ENCODE data around the gene TFIP11.

DNA sequence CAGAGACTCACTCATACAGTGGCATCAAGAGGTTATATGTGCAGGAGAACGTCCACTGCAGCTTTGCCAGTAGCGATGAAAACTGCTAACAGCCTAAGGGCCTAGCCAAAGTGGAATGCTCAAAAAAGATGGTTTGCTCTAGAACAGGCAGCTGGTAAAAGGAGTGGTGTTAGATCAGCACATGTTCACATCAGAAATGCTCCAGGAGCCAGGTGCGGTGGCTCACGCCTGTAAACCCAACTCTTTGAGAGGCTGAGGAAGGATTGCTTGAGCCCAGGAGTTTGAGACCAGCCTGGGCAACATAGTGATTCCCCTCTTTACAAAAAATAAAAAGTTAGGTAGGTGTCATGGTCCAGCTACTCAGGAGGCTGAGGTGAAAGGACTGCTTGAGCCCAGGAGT lies 10.3 kb upstream of the TFIP11 start:
- TF ChIP-seq POLR2A (IDR thresholded peaks at IDR 0.05) = no peak
- TF ChIP-seq, protein P1, sequence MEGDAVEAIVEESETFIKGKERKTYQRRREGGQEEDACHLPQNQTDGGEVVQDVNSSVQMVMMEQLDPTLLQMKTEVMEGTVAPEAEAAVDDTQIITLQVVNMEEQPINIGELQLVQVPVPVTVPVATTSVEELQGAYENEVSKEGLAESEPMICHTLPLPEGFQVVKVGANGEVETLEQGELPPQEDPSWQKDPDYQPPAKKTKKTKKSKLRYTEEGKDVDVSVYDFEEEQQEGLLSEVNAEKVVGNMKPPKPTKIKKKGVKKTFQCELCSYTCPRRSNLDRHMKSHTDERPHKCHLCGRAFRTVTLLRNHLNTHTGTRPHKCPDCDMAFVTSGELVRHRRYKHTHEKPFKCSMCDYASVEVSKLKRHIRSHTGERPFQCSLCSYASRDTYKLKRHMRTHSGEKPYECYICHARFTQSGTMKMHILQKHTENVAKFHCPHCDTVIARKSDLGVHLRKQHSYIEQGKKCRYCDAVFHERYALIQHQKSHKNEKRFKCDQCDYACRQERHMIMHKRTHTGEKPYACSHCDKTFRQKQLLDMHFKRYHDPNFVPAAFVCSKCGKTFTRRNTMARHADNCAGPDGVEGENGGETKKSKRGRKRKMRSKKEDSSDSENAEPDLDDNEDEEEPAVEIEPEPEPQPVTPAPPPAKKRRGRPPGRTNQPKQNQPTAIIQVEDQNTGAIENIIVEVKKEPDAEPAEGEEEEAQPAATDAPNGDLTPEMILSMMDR (IDR thresholded peaks at IDR 0.05) = no peak
